HG03097 (cell line): ENCODE results near the gene EFNB1.

Experiments used
- ATAC-seq: cut with Tn5 transposase; IDR thresholded peaks from one replicate; pipeline ENCODE4 v1.9.1; 2021; ENCODE audit not compliant: unreplicated experiment, low FRiP score

EFNB1 gene

DNA sequence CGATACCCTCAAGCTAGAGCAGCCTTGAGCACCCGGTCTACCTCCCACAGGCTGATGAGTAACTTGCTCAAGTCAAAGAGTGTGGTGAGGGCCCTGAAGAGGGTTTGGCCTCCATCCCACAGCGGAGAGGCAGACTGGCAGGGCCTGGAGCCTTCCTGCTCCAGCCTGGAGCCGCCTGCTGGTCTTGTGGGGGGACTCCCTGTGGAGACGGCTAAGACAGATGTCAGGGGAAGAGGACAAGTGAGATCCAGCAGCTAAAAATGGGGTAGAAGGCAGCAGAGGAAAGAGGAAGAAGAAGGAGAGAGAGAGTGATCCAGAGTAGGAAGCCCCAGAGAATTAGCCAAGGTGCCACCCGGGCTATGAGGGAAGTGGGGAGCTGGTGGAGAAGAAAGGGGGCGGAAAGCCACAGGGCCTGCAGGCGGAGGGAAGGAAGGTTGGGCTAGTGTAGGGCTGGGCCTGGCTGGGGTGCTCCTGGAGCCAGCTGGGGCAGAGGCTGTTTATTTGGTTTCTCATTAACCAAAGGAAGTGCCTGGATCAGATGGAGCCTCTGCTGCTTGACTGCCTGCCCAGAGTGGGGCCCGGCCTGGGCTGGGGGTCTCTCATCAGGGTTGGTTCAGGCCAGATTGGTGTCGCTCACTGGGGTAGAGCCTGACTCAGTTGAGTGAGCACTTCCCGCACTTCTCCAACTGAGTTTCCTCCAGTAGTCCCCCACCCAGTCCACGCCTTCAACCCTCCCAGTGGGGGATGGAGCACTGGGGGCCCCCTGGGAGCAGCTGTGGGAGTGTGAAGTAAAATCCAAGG, 14.2 kb downstream of the EFNB1 start:
- ATAC-seq, result no peak

DNA sequence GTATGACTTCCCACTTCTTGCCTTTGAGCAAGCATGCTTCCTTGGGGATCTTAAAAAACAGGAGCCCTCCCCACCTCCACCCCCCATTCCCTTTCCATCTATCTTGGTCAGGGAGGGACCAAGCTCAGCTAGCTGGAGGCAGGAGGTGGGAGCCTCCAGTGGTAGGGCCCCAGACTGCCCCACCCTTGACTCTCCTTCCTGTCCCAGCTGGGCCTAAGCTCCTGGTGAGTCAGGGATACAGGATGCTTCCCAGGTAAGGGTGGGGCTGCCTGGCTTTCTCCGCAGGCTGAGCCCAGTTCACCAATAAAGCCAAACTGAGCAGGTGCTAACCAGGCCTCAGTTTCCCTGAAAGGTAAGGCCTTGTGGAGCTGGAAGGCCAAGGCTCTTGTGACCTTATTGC, 15.2 kb downstream of the EFNB1 start:
- ATAC-seq, result no peak

DNA sequence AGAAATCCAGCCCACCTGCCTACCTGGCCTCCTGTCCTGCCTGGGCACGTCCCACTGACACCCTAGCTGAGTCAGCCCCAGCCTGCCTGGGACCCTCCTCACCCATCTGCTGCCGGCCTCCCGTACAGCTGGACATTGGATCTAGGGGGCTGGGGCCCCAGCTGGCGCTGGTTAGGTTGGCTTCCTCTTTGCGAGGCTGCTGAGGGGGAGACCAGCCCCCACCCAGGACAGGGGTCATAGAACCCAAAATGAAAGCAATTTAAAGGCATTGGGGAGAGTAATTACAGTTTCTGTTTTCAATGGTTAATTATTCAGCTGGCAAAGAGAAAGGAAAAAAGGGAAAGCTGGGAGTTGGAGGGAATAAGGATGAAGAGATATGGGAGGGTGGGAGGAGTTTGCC, 15.8 kb downstream of the EFNB1 start:
- no peak for ATAC-seq

DNA sequence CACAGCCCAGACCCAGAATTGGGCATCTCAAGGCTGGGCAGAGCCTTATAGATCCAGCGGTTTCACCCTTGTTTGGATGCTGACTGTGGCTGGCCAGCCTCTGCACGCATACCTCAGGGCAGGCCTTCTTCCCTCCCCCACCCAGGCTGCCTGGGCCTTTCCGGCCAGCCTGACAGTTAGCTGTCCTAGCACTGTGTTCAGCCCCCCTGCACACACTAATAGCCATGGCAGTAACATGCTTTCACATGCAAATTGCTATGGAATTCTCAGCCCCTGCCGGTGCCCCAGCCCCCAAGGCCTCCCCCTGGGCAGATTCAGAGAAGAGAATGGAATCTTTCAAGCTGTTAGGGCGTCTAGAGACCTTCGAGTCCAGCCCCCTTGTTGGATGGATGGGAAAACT, 17.7 kb downstream of the EFNB1 start:
- no peak for ATAC-seq

DNA sequence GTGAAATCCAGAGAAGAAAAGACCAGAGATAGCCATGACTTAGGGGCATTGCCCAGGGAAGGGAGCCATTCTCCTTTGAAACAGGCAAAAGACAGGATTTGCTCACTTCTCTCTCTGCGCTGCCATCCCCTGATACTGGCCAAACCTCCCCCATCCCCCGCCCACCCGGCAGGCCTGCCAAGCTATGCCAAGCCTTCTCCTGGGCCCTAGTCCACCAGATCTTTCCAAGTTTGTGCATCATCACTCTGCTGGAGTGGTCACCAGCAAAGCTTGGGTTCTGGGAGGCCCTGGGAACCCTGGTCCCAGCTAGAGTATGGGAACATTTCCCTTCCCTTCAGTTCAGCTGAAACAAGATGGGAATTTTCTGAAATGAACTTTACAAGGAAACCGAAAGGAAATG, 18.4 kb downstream of the EFNB1 start:
- ATAC-seq, result no peak

DNA sequence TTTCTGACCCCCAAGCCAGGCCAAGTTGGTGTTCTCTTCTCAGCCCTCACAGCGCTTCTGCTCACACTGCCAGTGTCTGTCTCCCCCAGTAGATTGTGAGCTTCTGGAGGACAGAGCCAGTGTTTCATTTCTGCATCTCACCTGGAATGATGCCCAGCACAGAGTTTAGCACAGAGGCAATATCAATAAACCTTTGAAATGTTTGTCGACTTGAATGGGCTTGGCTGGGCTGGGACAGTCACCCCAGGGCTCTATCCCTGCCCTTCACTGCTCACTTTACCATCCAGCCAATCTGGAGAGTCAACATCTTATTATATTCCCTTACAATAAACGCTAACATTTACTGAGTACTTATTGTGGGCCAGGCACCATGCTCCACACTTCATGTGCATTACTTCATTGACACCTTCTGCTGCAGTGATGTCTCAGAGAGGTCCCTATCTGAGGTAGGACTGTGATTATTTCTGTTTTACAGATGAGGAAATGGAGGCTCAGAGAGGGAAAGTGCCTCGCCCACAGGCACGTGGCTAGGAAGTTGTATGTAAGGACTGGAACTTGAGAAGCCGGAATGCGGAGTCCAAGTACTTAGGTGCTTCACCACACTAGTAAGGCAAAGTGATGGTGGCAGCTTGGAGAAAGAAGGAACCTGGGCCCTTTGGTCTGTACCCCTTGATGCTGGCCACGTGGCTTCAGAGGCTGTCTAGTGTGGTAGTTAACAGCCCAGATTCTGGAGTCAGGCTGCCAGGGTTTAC, 19.5 kb downstream of the EFNB1 start:
- no peak for ATAC-seq

DNA sequence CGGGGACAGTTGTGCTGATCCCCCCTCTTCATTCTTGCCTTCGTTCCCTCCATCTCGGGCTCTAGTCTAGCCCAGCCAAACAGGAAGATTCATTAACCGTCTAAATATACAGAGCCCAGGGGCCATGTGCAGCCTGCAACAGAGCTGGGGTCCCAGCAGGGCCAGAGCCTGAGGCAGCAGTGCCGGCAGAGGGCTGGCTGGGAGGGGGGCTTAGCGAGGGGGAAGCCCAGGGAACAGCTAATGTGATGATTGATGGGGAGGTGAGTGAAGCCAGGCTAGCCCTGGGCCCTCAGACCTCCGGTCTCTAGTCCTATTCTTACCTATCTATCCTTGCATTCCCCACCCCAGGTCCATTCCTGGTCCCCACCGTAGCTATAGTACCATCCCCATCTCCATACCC, 22.3 kb downstream of the EFNB1 start:
- no peak for ATAC-seq

DNA sequence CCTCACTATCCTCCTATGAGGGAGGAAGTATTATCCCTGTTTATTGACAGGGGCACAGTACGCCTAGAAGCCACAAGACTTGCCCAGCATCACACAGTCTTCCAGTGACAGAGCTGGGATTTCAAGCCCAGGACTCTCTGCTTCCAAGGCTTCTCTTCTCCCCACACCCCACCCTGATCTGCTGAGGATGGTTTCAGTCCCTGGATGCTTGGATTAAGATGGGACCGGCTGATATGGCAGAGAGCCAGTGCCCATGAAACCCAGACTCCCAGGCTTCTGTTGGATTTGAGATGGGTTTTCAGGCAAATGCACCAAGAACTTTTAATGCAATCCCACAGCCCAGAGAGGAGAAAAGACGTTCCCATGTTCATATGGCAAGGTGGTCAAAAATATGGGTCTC, 23.2 kb downstream of the EFNB1 start:
- no peak for ATAC-seq

DNA sequence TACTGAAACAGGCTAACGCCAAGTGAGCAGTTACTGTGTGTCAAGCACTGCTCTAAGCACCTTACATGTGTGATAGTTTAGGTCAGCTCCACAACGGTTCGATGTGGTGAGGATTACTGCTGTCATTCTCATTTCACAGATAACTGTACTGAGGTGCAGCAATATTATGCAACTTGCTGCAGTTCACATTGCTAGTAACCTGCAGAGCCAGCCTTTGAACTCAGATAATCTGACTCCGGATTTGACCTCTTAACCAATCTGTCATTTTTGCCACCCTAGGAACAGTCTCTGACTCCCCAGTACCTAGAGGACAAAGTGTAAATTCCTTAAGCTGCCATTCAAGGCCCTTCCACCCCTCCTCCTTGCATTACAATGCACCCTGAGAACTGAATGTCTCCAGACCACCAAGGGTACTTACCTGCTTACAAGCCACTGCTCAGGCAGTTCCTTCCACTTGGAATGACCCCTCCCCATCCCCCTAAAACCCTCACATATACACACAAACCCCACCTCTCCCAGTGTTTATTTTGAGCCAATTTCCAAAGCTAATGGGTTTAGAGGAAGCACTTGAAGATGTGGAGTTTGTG, 24.9 kb downstream of the EFNB1 start:
- no peak for ATAC-seq

DNA sequence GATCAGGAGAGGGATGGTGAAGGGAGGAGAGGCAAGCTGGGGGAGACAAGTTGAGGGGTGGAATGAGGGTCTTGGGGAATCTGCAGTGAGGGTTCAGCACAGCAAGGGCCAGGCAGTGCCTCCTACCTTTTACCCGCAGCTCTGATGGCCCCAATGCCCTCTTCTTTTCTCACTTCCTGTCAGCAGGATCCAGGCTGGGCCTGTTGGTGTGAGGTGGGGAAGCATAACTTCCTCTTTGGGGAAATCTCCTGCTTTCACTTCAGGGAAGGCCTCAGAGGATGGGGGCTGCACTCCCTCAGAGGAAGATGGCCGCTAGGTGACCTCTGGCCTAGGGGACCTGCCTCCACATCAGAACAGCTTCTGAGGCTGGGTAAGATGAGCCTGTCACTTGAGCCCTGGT, 36.5 kb downstream of the EFNB1 start:
- no peak for ATAC-seq

DNA sequence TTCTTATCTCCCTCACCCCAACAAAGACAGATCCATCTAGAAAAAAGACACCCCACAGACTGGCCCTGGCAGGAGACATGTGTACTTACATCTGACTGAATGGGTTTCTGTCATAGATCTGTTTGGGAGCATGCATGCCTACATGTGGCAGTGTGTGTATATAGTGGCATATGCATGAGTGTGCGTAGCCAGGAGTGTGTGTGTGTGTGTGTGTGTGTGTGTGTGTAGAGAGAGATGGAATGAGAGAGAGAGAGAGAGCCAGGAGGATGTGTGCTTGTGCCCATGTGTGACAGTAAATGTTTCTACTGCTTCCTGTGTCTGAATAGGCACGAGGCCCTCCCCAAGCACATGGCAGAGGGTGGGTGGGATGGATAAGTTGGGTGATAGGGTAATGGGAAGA, 37.1 kb downstream of the EFNB1 start:
- no peak for ATAC-seq

DNA sequence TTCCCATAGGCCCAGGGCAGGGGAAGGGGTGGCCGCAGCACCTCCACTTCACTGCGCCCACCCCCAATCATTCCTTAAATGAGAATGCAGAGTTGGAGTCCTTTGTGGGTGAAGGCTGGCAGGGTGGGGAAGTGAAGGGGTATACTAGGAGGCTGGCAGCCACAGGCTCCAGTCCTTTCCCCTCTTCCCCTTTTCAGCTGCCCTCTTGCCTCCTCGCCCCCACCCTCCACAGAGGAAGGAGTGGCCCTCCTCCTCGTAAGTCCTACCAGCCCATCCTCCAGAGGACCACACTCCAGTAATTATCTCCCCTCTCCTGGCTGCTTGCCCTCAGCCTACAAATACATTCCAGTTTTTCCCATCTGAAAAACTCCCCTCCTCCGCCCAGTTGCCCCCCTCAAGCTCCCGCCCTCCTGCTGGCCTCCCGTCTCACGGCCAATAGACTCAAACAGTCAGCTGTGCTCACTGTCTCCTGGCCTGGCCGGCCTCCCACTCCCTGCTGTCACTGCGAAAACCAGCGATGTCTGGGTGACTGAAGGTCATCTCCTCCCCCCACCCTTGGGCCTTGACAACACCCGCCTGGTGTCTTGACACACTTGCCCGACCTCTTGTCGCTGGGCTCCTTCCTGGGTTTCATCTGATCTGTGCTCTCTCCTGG, 38.8 kb downstream of the EFNB1 start:
- ATAC-seq, result no peak

DNA sequence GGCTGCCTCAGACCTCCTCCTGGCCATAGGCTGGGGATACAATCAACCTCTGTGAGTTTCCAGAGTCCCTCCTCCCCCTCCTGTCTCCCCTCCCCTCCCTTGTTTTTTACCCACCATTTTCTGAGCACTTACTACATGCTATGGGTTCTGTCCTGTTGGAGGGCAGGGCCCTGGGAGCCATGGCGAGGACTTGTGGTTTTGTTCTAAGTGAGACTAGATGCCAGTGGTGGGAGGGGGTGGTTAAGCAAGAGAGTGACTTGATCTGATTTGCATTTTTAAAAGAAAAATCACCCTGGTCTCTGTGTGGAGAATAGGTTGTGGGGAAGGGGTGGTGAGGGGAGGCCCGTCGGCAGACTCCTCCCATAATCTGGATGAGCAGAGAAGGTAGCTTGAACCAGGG, 39.5 kb downstream of the EFNB1 start:
- ATAC-seq, result no peak

DNA sequence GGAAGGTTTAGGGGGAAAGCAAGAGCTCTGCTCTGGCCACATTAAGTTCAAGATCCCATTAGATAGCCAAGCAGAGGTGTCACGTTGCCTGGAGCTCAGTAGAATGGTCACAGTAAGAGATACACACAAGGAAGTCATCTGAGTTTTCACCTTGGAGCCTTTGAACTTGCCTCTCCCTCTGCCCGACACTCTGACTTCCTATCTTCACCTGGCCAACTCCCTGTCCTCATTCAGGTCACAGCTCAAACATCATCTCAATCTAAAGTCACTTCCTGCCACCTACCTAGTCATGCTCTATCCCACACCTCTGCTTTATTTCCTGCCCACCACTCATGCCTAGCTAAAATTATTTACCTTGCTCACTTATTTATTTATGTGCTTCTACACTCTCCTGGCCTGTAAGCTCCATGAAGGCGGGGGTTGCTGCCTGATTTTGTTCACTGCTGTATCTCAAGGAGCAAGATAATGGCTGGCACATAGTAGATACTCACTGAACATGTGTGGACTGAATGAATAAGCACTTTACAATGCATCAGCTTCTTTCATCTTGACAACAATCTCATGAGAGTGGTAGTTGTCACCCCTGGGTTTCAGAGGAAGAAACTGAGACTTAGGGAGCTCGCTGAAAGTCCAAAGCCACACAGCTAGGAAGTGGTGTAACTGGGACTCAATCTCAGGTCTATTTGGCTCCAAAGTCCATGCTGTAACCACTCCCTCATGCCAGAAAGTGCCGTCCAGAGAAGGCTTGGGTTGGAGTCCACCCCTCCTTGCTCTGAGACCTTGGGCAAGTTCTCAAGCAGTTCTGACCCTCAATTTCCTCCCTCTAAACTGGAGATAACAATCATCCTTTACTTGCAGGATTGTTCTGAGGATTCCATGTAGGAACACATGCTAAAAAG, 40.3 kb downstream of the EFNB1 start:
- ATAC-seq, result no peak

DNA sequence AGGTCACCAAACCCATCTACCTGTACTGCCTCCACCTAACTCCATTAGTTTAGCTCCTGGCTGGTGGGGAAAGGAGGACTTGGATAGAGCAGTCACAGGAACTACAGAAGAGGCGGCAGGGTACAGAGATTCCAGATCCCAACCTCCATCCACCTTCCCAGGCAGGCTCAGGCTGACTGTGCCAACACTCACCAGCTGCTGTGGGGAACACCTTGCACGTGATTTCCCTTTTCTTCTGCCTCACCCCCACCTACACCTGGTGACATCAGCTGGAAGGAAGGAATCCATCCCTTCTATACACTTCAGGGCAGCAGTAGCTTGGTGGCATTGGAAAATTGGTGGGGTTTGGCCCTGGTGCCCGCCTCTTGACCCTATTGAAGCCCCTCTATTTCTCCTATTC, 41.5 kb downstream of the EFNB1 start:
- ATAC-seq, result no peak

DNA sequence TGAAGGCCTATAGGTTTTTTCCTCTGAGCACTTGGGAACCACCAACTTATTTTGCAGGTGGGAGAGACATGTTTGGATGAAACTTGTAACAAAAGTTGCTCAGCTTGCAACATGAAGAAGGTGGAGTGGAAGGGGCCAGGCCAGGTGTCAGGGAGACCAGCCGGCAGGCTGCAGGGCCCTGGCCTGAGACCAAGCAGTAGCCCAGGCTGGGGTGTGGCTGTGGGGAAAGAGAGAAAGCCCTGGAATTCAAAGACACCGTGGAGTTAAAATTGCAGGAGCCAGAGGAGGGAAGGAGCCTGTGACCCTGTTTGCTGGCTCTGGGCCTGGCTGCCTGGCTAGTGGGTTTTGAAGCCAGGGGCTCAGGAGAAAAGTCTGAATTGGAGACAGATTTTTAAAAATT, 43.4 kb downstream of the EFNB1 start:
- no peak for ATAC-seq

DNA sequence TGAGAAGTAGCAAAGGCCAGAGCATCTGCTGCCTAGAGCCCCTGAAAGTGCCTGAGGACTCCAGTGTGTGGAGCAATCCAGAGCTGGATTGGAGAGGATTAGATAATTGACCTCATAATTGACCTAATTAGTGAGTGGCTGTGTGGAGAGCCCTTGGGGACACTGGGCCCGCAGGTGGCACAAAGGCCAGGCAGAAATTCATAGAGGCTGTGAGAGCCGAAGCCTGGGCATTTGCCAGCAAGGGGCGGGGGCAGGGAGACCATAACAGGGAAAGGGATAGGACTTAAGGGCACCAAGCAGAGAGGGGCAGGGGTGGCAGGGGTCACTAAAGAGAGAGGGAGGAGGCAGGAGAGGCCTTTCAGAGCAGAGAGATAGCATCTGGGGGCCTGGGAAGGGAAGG, 45.3 kb downstream of the EFNB1 start:
- ATAC-seq, result no peak

DNA sequence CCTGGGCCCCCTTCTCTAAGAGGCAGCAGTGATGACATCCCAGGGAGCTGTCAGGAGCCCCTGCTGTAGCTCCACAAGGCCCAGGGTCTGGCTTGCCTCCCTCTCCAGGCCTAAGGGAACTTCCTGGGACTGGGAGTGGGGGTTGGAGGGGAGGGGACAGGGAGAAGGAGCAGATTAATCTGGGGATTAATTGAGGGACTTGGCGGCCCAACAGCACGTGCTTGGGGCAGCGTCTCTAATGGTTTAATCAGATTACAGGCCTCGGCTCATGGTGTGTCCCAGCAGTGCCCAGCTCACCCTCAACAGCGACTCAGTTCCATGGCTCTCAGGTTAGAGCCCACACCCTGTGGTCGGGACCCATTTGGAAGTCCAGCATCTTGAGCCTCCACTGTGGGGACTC, 47.9 kb downstream of the EFNB1 start:
- no peak for ATAC-seq

DNA sequence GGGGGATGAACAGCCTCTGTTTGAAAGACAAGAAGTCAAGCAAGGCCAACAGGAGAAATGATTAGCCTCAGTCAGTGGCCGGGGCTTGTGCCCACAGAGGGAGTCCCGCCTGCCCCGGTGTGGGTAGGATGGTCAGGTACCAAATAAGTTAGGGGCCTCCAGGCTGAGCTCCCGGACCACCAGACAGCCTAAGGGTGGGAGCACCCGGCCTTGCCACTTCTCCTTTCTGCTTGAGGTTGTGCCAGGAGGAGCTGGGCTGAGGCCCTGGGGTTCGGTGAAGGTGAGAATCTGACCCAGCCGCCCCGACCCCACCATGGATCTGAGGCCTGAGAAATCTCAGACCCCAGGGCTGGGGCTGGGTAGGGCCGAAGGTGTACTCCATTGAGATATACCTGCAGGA, 48.8 kb downstream of the EFNB1 start:
- no peak for ATAC-seq

DNA sequence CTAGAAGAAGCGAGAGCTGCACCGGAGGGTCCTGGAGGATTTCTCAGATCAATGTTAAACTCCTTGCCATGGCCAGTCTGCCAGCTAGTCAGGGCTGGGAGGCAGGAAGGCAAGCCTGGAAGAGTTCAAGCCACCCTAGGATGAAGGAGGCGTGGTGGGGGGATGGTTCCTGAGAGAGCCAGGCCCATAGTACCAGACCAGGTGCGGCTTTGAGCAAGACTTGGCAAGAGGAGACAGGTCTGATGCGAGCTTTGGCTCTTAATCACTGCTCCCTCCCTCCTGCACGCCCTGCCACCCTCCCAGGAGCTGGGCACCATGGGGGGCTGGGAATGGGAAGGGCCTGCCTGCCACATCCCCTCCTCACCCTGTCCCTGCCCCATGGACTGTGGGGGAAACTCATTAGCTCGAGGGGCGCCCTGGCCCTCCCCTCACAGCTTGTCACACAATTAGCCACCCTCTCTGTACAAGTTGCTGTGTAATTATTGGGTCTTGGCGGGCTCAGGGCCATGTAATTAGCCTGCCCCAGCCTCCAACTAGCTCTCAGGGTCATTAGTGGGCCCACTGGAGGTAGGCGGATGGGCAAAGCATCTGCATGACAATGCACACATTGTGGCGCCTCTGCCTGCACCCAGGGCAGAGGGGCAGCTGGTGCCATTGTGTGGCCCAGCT, 50.3 kb downstream of the EFNB1 start:
- ATAC-seq, result no peak
